Esophagus squamous epithelium (tissue), 5 donors: Measurements from ENCODE around the gene DNALI1. TPM values are rescaled to one million over a fixed set of nuclear protein-coding genes. Genes with fewer than 3 reads are reported as not detected.
"Not testable (repeated sequence)": the region's sequence is repeated elsewhere in the genome, so short reads cannot be mapped to it uniquely, and the experiment has no call there.

Experiments used
- DNase-seq: peaks from one replicate; lab custom pipeline; 2025; lab: John Stamatoyannopoulos, UW
- H3K27ac ChIP-seq, 4 donors: fragments of 200-600 bp; sonication (generic); one replicate each; pipeline ENCODE4 v1.5.1; 2016 to 2019; ENCODE audit warnings: mild to moderate bottlenecking in 1 of 4
- H3K27me3 ChIP-seq, 4 donors: fragments of 200-600 bp; sonication (generic); 1 replicate in 3 of 4; 2 replicates in 1 of 4; pipeline versions ENCODE4 v1.5.1 to v1.6.0; 2017 to 2021; ENCODE audit warnings: antibody characterized with exemption in 1 of 4
- H3K36me3 ChIP-seq, 3 donors: fragments of 200-600 bp; sonication (generic); one replicate each; pipeline ENCODE4 v1.5.1; 2016 to 2019
- H3K4me1 ChIP-seq, 3 donors: fragments of 200-600 bp; sonication (generic); one replicate each; pipeline ENCODE4 v1.5.1; 2017 to 2019
- H3K4me3 ChIP-seq, 4 donors: fragments of 200-600 bp; sonication (generic); 1 replicate in 3 of 4; 2 replicates in 1 of 4; pipeline ENCODE4 v1.5.1; 2016 to 2019; ENCODE audit warnings: mild to moderate bottlenecking in 2 of 4, moderate library complexity in 1 of 4
- H3K9me3 ChIP-seq, 3 donors: fragments of 200-600 bp; sonication (generic); one replicate each; pipeline ENCODE4 v1.5.1; 2016 to 2019
- CTCF ChIP-seq, 6 experiments: fragments of 450-650 bp in 4 of 6; fragments of 200-600 bp in 2 of 6; sonication (generic) in 2 of 6; IDR thresholded peaks; one replicate each; pipeline ENCODE4 v1.5.1; 2016 to 2019; ENCODE audit warnings: antibody characterized with exemption in 6 of 6, mild to moderate bottlenecking in 4 of 6, moderate library complexity in 4 of 6
- POLR2A ChIP-seq, 4 donors: fragments of 450-650 bp; IDR thresholded peaks; one replicate each; pipeline ENCODE4 v1.6.1; 2017; ENCODE audit warnings: antibody characterized with exemption in 4 of 4, mild to moderate bottlenecking in 4 of 4, moderate library complexity in 3 of 4
- WGBS, 2 donors: methylation state at CpG; one replicate each; pipeline ENCODE4 v1.1.5; 2018; 5-methylcytosine and 5-hydroxymethylcytosine counted together
- intact Hi-C: fragments of 100-400 bp; cut with DNase I; formaldehyde crosslinking; loops from one replicate; pipeline ENCODE4 v1.15.0; 2022
- total RNA-seq, 4 donors: library from RNA; depleted of rRNA; stranded (reverse); fragments of >200 nt; gene quantifications; one replicate each; pipeline ENCODE4 v1.1.0, GENCODE V29; 2016
- donor health status: DM: yes; HTN: yes; CAD: no.

Gene DNALI1
- total RNA-seq, 4 donors from 2014 or later = 0.09 to 4.2 (median 0.88) TPM; not detected in 1

- Histone ChIP-seq H3K27me3 (no peaks in the 10 kb centered on the region), H3K9me3 (no peaks in the 10 kb centered on the region), H3K27ac (no peak overlapping the region), H3K36me3 (peaks cover 9 to 100% (median 54%) of the 10 kb centered on the region in 3 donors), H3K4me3 (no peak overlapping the region), H3K4me1 (no peaks in the 10 kb centered on the region)
- no peak for DNase-seq
- WGBS, 2 donors = 82 to 92% methylated on average over 5 of the region's 5 CpGs
- intact Hi-C loops = no loop called here
- no peak for TF ChIP-seq CTCF (IDR thresholded peaks at IDR 0.05)
- no peak for TF ChIP-seq POLR2A (IDR thresholded peaks at IDR 0.05)
These were observed 19.0 kb downstream of the DNALI1 start for GRCh38 chr1:37575692-37576091.

GRCh38 chr1:37584544-37584943 lies 27.8 kb downstream of the DNALI1 start:
- WGBS, 2 donors = 88 to 89% methylated on average over 4 of the region's 4 CpGs
- H3K9me3 ChIP-seq, H3K4me3 ChIP-seq, H3K4me1 ChIP-seq, DNase-seq, H3K27me3 ChIP-seq, H3K27ac ChIP-seq, intact Hi-C loops: not testable (repeated sequence)
- peaks cover 9 to 100% (median 31%) of the 10 kb centered on the region in 3 donors for H3K36me3 ChIP-seq

GRCh38 chr1:37588939-37589338 lies 32.2 kb downstream of the DNALI1 start:
- intact Hi-C loops = no loop called here
- H3K27me3 ChIP-seq = no peaks in the 10 kb centered on the region
- no peak overlapping the region for H3K4me3 ChIP-seq
- peaks cover 9 to 99% (median 39%) of the 10 kb centered on the region in 3 donors for H3K36me3 ChIP-seq
- 84 to 90% methylated on average over 2 of the region's 2 CpGs for WGBS, 2 donors
- H3K9me3 ChIP-seq = no peaks in the 10 kb centered on the region
- DNase-seq = no peak
- peaks cover 0 to 10% (median under 1%) of the 10 kb centered on the region in 3 donors for H3K4me1 ChIP-seq
- TF ChIP-seq POLR2A (IDR thresholded peaks at IDR 0.05) (no peak), CTCF (IDR thresholded peaks at IDR 0.05) (no peak)
- no peak overlapping the region for H3K27ac ChIP-seq

- Histone ChIP-seq H3K27me3 (no peaks in the 10 kb centered on the region), H3K9me3 (no peaks in the 10 kb centered on the region), H3K27ac (no peak overlapping the region), H3K36me3 (peaks cover 0 to 51% (median 30%) of the 10 kb centered on the region in 3 donors), H3K4me3 (no peak overlapping the region), H3K4me1 (peaks cover 11 to 30% (median 16%) of the 10 kb centered on the region in 3 donors)
- 94 to 99% methylated on average over 6 of the region's 6 CpGs for WGBS, 2 donors
- no peak for DNase-seq
- intact Hi-C loops = no loop called here
- TF ChIP-seq POLR2A (IDR thresholded peaks at IDR 0.05) (no peak), CTCF (IDR thresholded peaks at IDR 0.05) (no peak)
These were observed 37.0 kb downstream of the DNALI1 start for GRCh38 chr1:37593726-37594125.

GRCh38 chr1:37595440-37596181 lies 38.9 kb downstream of the DNALI1 start, which contains the start of gene GNL2:
Gene GNL2 (minus strand): TSS chr1:37595937. CDS start chr1:37595822, 115 bp downstream.
- Histone ChIP-seq H3K27me3 (no peaks in the 10 kb centered on the region), H3K36me3 (peaks cover 0 to 33% (median 17%) of the 10 kb centered on the region in 3 donors), H3K4me3 (peak within 1 kb of the TSS; percentile 44 to 88 (median 74)), H3K9me3 (no peaks in the 10 kb centered on the region), H3K27ac (peak within 1 kb of the TSS; percentile 76 to 88 (median 87)), H3K4me1 (peaks cover 11 to 30% (median 16%) of the 10 kb centered on the region in 3 donors)
- peak; percentile 80 for DNase-seq
- TF ChIP-seq CTCF (IDR thresholded peaks at IDR 0.05) (peak in 1 of 6 experiments; percentile 18), POLR2A (IDR thresholded peaks at IDR 0.05) (peak in 2 of 4 donors; percentile 68 to 81)
- intact Hi-C loops = no loop called here
- 1 to 2% methylated on average over 9 to 24 of the region's 51 CpGs for WGBS, 2 donors
